Esophagus squamous epithelium (tissue), 4 donors: Measurements from ENCODE around the gene CPNE4.

Source experiments
- CTCF ChIP-seq, 6 experiments: fragments of 450-650 bp in 4 of 6; fragments of 200-600 bp in 2 of 6; sonication (generic) in 2 of 6; IDR thresholded peaks; one replicate each; pipeline ENCODE4 v1.5.1; 2016 to 2019; ENCODE audit warnings: antibody characterized with exemption in 6 of 6, mild to moderate bottlenecking in 4 of 6, moderate library complexity in 4 of 6
- POLR2A ChIP-seq, 4 donors: fragments of 450-650 bp; IDR thresholded peaks; one replicate each; pipeline ENCODE4 v1.6.1; 2017; ENCODE audit warnings: antibody characterized with exemption in 4 of 4, mild to moderate bottlenecking in 4 of 4, moderate library complexity in 3 of 4

GRCh38 chr3:131622726-131623125 lies 412.1 kb downstream of the CPNE4 start:
- TF ChIP-seq CTCF (IDR thresholded peaks at IDR 0.05), result no peak
- TF ChIP-seq POLR2A (IDR thresholded peaks at IDR 0.05), result no peak
